PC-3 (cell line): ENCODE results near the gene SCMH1. TPM values are rescaled to one million over a fixed set of nuclear protein-coding genes. Genes with fewer than 3 reads are reported as not detected.

Experiments used
- ATAC-seq: fragments of 200-7000 bp; cut with Tn5 transposase; 2 replicates; pipeline ENCODE4 v1.9.1; 2020; ENCODE audit warnings: mild to moderate bottlenecking, moderate library complexity
- BruUV-seq: library from RNA; stranded (reverse); fragments of 400-500 nt; replicated peaks from 2 replicates; lab custom pipeline; 2021; lab: Mats Ljungman, UMichigan
- CTCF ChIA-PET: fragments of 300-600 bp; sonication (Branson Sonifier 250); formaldehyde crosslinking; loops from one replicate; lab custom pipeline; 2022; ENCODE audit warnings: antibody characterized with exemption; lab: Charles Lee
- POLR2A ChIA-PET: fragments of 300-600 bp; sonication (Branson Sonifier 250); formaldehyde crosslinking; loops from one replicate; lab custom pipeline; 2022; ENCODE audit warnings: antibody characterized with exemption; ENCODE audit not compliant: unreplicated experiment; lab: Charles Lee
- DNase-seq: peaks from one replicate; pipeline ENCODE4 v3.0.0-alpha.2; 2015
- H2AFZ ChIP-seq: fragments of 300-600 bp; sonication (generic); 2 replicates; pipeline ENCODE4 v1.6.0; 2016; ENCODE audit warnings: antibody characterized with exemption, low read length
- H3F3A ChIP-seq: fragments of 300-600 bp; sonication (generic); one replicate; pipeline ENCODE4 v1.6.0; 2017; ENCODE audit warnings: antibody characterized with exemption, low read length, control low read depth, mild to moderate bottlenecking; ENCODE audit not compliant: unreplicated experiment
- H3K27ac ChIP-seq: fragments of 300-600 bp; sonication (generic); 2 replicates; pipeline ENCODE4 v1.5.1; 2016; ENCODE audit warnings: mild to moderate bottlenecking, low read length
- H3K27me3 ChIP-seq: fragments of 300-600 bp; sonication (generic); 2 replicates; pipeline ENCODE4 v1.6.1; 2016; ENCODE audit warnings: low read length, mixed read lengths
- H3K36me3 ChIP-seq: fragments of 300-600 bp; sonication (generic); 2 replicates; pipeline ENCODE4 v1.6.1; 2016; ENCODE audit warnings: low read depth, mixed run types, low read length, mixed read lengths
- H3K4me1 ChIP-seq: fragments of 300-600 bp; sonication (generic); 2 replicates; pipeline ENCODE4 v1.5.1; 2016; ENCODE audit warnings: low read length; ENCODE audit not compliant: insufficient read depth
- H3K4me2 ChIP-seq: fragments of 300-600 bp; sonication (generic); 2 replicates; pipeline ENCODE4 v1.6.0; 2016; ENCODE audit warnings: low read length
- H3K4me3 ChIP-seq: fragments of 300-600 bp; sonication (generic); 2 replicates; pipeline ENCODE4 v1.5.1; 2016; ENCODE audit warnings: mild to moderate bottlenecking, low read length, mixed read lengths
- H3K79me2 ChIP-seq: fragments of 300-600 bp; sonication (generic); 2 replicates; pipeline ENCODE4 v1.6.1; 2017; ENCODE audit warnings: low read length, mixed read lengths
- H3K9ac ChIP-seq: fragments of 300-600 bp; sonication (generic); 2 replicates; pipeline ENCODE4 v1.6.0; 2016; ENCODE audit warnings: mild to moderate bottlenecking, low read length
- H3K9me2 ChIP-seq: fragments of 300-600 bp; sonication (generic); replicated peaks from 2 replicates; pipeline ENCODE4 v1.6.1; 2016; ENCODE audit warnings: mixed run types, low read length, mixed read lengths
- H3K9me3 ChIP-seq: fragments of 300-600 bp; sonication (generic); 2 replicates; pipeline ENCODE4 v1.6.1; 2016; ENCODE audit warnings: low read length, mixed read lengths
- H4K20me1 ChIP-seq: fragments of 300-600 bp; sonication (generic); 2 replicates; pipeline ENCODE4 v1.6.1; 2016; ENCODE audit warnings: low read length, mixed read lengths
- EZH2 ChIP-seq: fragments of 300-600 bp; sonication (generic); IDR thresholded peaks from one replicate; pipeline ENCODE4 v1.6.1; 2017; ENCODE audit warnings: antibody characterized with exemption, mild to moderate bottlenecking, low read length; ENCODE audit not compliant: unreplicated experiment
- EZH2phosphoT487 ChIP-seq: fragments of 300-600 bp; sonication (generic); IDR thresholded peaks from 2 replicates; pipeline ENCODE4 v1.6.1; 2018; ENCODE audit warnings: mild to moderate bottlenecking, antibody characterized with exemption, low read length, borderline replicate concordance
- intact Hi-C: fragments of 100-400 bp; cut with micrococcal nuclease; formaldehyde crosslinking; loops from 2 replicates; pipeline ENCODE4 v1.9.0; 2023
- total RNA-seq: library from RNA; depleted of rRNA; stranded (reverse); fragments of >200 nt; gene quantifications from 2 replicates; pipeline ENCODE4 v1.2.3, GENCODE V29; 2014
- TF ChIP-seq, protein P1 (sequence below): fragments of 300-600 bp; sonication (generic); conservative IDR thresholded peaks from 2 replicates; pipeline ENCODE4 v1.5.1; 2017; ENCODE audit warnings: antibody characterized with exemption, low read depth, mild to moderate bottlenecking, low read length

The SCMH1 gene
- total RNA-seq, 1 experiment from 2014 or later, result 33.6 TPM

DNA sequence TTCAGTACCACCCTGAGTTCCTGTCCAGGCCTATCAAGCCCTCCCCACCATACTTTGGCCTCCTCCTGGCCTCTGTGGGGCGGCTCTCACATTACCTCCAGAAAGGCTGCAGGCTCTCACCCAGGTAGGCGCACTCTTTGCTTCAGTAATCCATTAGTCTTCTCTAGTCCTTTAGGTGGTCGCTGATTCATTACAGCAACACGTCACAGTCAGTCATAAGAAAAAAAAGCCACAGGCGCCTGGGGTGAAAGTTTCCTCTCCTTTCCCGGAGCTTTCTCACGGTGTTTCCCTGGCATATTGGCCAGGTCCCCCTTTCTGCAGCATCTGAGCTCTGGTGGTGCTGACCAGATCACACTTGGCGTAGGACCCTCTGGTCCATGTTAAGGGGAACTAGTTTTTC, 232.6 kb downstream of the SCMH1 start:
- H3K79me2 ChIP-seq, result peaks cover 3% of the 10 kb centered on the region
- H4K20me1 ChIP-seq, result peaks cover under 1% of the 10 kb centered on the region; the same call in 1 of the 2 replicates
- no peak overlapping the region for H2AFZ ChIP-seq
- no peak overlapping the region for H3K9ac ChIP-seq
- POLR2A ChIA-PET, result no interaction called here
- no peak for ATAC-seq
- no peaks in the 10 kb centered on the region for H3K9me3 ChIP-seq
- no peak overlapping the region for H3K4me3 ChIP-seq
- intact Hi-C loops, result no loop called here
- BruUV-seq, result no TSS peak
- H3K4me2 ChIP-seq, result no peak overlapping the region
- H3K4me1 ChIP-seq, result no peaks in the 10 kb centered on the region
- no peak for TF ChIP-seq EZH2
- TF ChIP-seq EZH2phosphoT487, result no peak
- TF ChIP-seq, protein P1, sequence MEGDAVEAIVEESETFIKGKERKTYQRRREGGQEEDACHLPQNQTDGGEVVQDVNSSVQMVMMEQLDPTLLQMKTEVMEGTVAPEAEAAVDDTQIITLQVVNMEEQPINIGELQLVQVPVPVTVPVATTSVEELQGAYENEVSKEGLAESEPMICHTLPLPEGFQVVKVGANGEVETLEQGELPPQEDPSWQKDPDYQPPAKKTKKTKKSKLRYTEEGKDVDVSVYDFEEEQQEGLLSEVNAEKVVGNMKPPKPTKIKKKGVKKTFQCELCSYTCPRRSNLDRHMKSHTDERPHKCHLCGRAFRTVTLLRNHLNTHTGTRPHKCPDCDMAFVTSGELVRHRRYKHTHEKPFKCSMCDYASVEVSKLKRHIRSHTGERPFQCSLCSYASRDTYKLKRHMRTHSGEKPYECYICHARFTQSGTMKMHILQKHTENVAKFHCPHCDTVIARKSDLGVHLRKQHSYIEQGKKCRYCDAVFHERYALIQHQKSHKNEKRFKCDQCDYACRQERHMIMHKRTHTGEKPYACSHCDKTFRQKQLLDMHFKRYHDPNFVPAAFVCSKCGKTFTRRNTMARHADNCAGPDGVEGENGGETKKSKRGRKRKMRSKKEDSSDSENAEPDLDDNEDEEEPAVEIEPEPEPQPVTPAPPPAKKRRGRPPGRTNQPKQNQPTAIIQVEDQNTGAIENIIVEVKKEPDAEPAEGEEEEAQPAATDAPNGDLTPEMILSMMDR, result no peak
- no peak for DNase-seq
- no peaks in the 10 kb centered on the region for H3K27me3 ChIP-seq
- H3K36me3 ChIP-seq, result peaks cover 94% of the 10 kb centered on the region
- no peak overlapping the region for H3K27ac ChIP-seq
- no peaks in the 10 kb centered on the region for H3F3A ChIP-seq
- CTCF ChIA-PET, result no interaction called here
- no peaks in the 10 kb centered on the region for H3K9me2 ChIP-seq

DNA sequence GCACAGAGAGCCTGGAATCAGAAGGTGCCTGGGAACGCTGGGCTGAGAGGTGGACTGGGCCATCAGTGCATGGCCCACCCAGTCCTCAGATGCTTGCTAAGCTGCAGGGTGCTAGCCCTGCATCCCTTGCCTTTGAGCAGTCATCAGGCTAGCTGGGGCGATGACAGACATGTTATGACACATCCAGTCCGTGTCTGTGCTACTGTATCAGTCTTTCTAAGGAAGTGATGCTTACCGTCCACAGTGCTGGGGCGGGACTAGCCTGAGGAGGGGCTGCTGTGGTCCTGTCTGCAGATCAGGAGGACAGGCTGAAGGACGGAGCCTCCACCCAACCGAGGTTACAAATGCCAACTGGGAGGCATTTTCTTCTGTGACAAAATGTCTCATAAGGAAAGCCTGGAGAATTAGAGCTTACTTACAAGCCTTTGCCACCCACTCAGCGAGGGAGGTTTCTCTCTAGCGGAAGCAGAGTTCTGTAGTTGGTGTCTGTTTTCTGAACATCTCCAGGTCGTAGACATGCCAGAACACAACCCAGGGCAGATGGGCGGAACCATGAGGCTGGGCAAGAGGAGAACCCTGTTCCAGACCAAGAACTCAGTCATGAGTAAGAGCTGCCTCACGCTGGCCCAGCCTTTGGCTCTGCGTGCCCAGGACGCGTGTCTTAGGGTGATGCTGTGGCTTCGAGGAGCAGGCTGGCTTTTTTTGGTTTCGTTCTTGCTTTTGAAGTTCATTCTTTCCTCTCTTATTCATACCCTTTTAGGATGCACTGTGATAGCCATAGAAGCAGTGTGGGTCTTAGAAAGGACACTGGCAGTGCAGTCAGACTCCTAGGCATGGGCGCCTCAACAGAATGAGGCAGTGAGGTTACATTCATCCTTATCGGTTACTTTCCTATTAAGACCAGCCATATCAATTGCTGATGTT, 234.9 kb downstream of the SCMH1 start:
- Histone ChIP-seq H3K79me2 (peaks cover 9% of the 10 kb centered on the region), H3K9me2 (no peaks in the 10 kb centered on the region), H3K4me2 (no peak overlapping the region), H3K9ac (no peak overlapping the region), H3K4me1 (peaks cover 14% of the 10 kb centered on the region), H4K20me1 (peaks cover 14% of the 10 kb centered on the region; the same call in 1 of the 2 replicates), H3K27me3 (no peaks in the 10 kb centered on the region), H3K4me3 (no peak overlapping the region), H3F3A (peaks cover 11% of the 10 kb centered on the region), H3K27ac (no peak overlapping the region), H3K9me3 (no peaks in the 10 kb centered on the region), H2AFZ (no peak overlapping the region), H3K36me3 (peaks cover 93% of the 10 kb centered on the region)
- CTCF ChIA-PET, result no interaction called here
- POLR2A ChIA-PET, result no interaction called here
- peak; percentile 18 for DNase-seq
- ATAC-seq, result no peak
- intact Hi-C loops, result no loop called here
- no TSS peak for BruUV-seq
- TF ChIP-seq EZH2phosphoT487, result no peak
- TF ChIP-seq EZH2, result no peak
- TF ChIP-seq, protein P1, result no peak

DNA sequence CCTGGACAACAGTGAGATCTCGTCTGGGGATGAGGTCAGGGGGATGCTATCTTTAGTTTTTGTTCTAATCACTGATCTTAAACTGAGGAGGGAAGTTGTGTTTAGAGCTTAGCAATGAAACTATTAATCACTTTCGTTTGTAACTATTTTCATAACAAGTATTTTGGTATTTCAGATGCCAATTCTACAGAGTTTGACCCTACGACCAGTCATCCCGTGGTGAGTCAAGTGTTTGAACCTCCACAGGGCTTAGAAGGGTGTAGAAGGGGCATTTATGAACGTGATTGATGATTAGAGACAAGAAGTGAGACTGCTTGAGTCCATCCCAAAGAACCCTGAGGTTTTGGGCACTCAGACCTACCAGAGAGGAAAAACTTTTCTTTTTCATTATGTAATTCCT, 236.2 kb downstream of the SCMH1 start:
- Histone ChIP-seq H3K4me3 (no peak overlapping the region), H2AFZ (no peak overlapping the region), H3F3A (peaks cover 11% of the 10 kb centered on the region), H4K20me1 (peaks cover 14% of the 10 kb centered on the region; the same call in 1 of the 2 replicates), H3K4me1 (peaks cover 18% of the 10 kb centered on the region), H3K27me3 (no peaks in the 10 kb centered on the region), H3K36me3 (peaks cover 92% of the 10 kb centered on the region), H3K4me2 (no peak overlapping the region), H3K79me2 (peaks cover 9% of the 10 kb centered on the region), H3K9ac (no peak overlapping the region), H3K9me2 (no peaks in the 10 kb centered on the region), H3K9me3 (no peaks in the 10 kb centered on the region), H3K27ac (no peak overlapping the region)
- no TSS peak for BruUV-seq
- intact Hi-C loops, result no loop called here
- ChIA-PET POLR2A (no interaction called here), CTCF (no interaction called here)
- no peak for DNase-seq
- ATAC-seq, result no peak
- no peak for TF ChIP-seq EZH2phosphoT487
- no peak for TF ChIP-seq EZH2
- TF ChIP-seq, protein P1, result no peak
